Measurements from ENCODE around the gene TNIP2.

DNA sequence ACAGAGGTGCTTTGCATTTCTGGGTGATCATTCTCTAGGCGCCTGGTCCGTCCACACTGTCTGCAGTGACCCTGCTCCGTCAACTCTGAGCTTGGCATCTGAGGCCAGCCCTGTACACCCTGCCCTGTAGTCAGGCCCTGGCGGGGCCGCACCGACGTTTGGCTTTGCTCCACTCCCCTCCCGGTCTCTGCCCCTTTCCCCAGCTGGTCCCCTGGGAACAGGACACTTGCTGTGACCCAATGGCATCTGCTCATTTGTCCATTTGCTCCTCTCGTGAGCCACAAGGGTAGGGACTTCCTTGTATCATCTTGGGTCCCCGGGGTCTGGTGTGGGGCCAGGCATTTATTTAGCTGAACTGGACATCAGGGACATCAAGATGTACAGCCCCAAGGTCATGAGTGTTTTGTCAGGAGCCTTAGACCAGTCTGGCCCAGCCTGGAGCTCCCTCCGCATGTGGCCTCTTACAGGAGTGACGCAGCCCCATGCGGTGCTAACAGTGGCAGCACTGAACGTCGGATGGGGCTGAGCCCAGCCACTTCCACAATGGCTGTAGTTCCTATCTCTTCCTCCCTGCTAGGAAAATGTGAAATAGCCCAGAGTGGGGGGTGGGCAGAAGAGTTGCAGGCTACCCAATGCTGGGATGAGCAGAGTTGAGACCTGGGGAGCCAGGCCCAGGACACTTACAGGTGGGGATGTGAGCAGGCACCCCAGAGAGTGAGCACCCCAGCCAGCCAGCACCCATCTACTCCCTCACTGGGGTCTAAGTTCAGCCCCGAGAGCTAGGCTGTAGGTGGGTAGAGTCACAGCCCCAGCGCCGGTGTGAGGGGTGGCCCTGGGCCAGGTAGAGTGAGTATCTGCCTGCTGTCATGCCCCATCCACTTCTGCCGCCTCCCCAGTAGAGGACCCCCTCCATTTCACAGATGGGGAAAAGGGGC lies 34.7 kb upstream of the TNIP2 start:
- TF ChIP-seq, protein P1, sequence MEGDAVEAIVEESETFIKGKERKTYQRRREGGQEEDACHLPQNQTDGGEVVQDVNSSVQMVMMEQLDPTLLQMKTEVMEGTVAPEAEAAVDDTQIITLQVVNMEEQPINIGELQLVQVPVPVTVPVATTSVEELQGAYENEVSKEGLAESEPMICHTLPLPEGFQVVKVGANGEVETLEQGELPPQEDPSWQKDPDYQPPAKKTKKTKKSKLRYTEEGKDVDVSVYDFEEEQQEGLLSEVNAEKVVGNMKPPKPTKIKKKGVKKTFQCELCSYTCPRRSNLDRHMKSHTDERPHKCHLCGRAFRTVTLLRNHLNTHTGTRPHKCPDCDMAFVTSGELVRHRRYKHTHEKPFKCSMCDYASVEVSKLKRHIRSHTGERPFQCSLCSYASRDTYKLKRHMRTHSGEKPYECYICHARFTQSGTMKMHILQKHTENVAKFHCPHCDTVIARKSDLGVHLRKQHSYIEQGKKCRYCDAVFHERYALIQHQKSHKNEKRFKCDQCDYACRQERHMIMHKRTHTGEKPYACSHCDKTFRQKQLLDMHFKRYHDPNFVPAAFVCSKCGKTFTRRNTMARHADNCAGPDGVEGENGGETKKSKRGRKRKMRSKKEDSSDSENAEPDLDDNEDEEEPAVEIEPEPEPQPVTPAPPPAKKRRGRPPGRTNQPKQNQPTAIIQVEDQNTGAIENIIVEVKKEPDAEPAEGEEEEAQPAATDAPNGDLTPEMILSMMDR (conservative IDR thresholded peaks at IDR 0.05; ENCODE audit: low read depth, low read length): no peak
- TF ChIP-seq EZH2 (IDR thresholded peaks at IDR 0.05; ENCODE audit: borderline replicate concordance, low read depth, low read length, poor library complexity, severe bottlenecking): no peak

Measured in A673 (cell line).